Panc1 (cell line): ENCODE data around the gene LSS. TPM values are rescaled to one million over a fixed set of nuclear protein-coding genes. Genes with fewer than 3 reads are reported as not detected.

ENCODE experiments used
- ATAC-seq: fragments of 200-7000 bp; cut with Tn5 transposase; 2 replicates; pipeline ENCODE4 v1.9.1; 2020; ENCODE audit warnings: mild to moderate bottlenecking, moderate library complexity
- BruUV-seq: library from RNA; stranded (reverse); fragments of 400-500 nt; replicated peaks from 2 replicates; lab custom pipeline; 2021; lab: Mats Ljungman, UMichigan
- CTCF ChIA-PET: fragments of 300-600 bp; sonication (Branson Sonifier 250); formaldehyde crosslinking; loops from one replicate; lab custom pipeline; 2022; ENCODE audit warnings: antibody characterized with exemption; lab: Charles Lee
- POLR2A ChIA-PET: fragments of 300-600 bp; sonication (Branson Sonifier 250); formaldehyde crosslinking; loops from one replicate; lab custom pipeline; 2022; ENCODE audit warnings: antibody characterized with exemption; lab: Charles Lee
- DNase-seq: peaks from one replicate; pipeline ENCODE4 v3.0.0-alpha.2; 2010; ENCODE audit warnings: low read depth, low spot score
- H3K27ac ChIP-seq: 2 replicates; pipeline ENCODE4 v1.5.1; 2011; ENCODE audit warnings: mild to moderate bottlenecking, low read length, inconsistent platforms
- H3K27me3 ChIP-seq: fragments of 200-500 bp; sonication (Bioruptor generic); 2 replicates; pipeline ENCODE4 v1.6.0; 2014; ENCODE audit warnings: low read length, inconsistent platforms; ENCODE audit not compliant: control insufficient read depth, insufficient read depth
- H3K36me3 ChIP-seq: fragments of 200-500 bp; sonication (Bioruptor generic); 2 replicates; pipeline ENCODE4 v1.5.1; 2014; ENCODE audit warnings: inconsistent platforms, mild to moderate bottlenecking, low read length, moderate library complexity; ENCODE audit not compliant: control insufficient read depth, insufficient read depth
- H3K4me1 ChIP-seq: 2 replicates; pipeline ENCODE4 v1.5.1; 2011; ENCODE audit warnings: inconsistent platforms, mild to moderate bottlenecking, low read length, moderate library complexity; ENCODE audit not compliant: control insufficient read depth, insufficient read depth
- H3K4me3 ChIP-seq, 2 experiments: 2 replicates each; pipeline ENCODE4 v1.5.1; 2011 to 2012; ENCODE audit warnings: low read depth in 2 of 2, low read length in 2 of 2, mild to moderate bottlenecking in 2 of 2, inconsistent platforms in 1 of 2, moderate library complexity in 1 of 2
- H3K9me3 ChIP-seq: fragments of 200-500 bp; sonication (Bioruptor generic); 2 replicates; pipeline ENCODE4 v1.5.1; 2014; ENCODE audit warnings: low read depth, mild to moderate bottlenecking, inconsistent platforms, low read length, moderate library complexity; ENCODE audit not compliant: control insufficient read depth, insufficient read depth
- POLR2AphosphoS5 ChIP-seq: IDR thresholded peaks from 2 replicates; pipeline ENCODE4 v1.6.1; 2012; ENCODE audit warnings: mild to moderate bottlenecking, low read depth, low read length, moderate library complexity
- SIN3A ChIP-seq: IDR thresholded peaks from 2 replicates; pipeline ENCODE4 v1.6.1; 2012; ENCODE audit warnings: low read depth, mild to moderate bottlenecking, low read length, moderate library complexity, borderline replicate concordance; ENCODE audit not compliant: insufficient read depth
- TCF7L2 ChIP-seq: IDR thresholded peaks from 2 replicates; pipeline ENCODE4 v1.6.1; 2011; ENCODE audit warnings: mild to moderate bottlenecking, low read depth, low read length, inconsistent platforms
- in situ Hi-C: cut with HindIII; loops from 2 replicates; pipeline ENCODE4 v1.10.0; 2016; ENCODE audit warnings: low sequenced_read_pairs, low pct_unique_long_range_greater_than_20kb
- intact Hi-C: fragments of 100-400 bp; cut with micrococcal nuclease; formaldehyde crosslinking; loops from one replicate; pipeline ENCODE4 v1.10.0; 2022; ENCODE audit not compliant: unreplicated experiment
- total RNA-seq: library from RNA; stranded (reverse); gene quantifications from one replicate; pipeline ENCODE4 v1.2.1, GENCODE V29; 2021; ENCODE audit not compliant: unreplicated experiment
- TF ChIP-seq, protein P1 (sequence below), 2 experiments: IDR thresholded peaks; 2 replicates each; pipeline ENCODE4 v1.6.1; 2011 to 2012; ENCODE audit warnings: low read depth in 2 of 2, control low read depth in 1 of 2, low read length in 1 of 2, mild to moderate bottlenecking in 1 of 2, moderate library complexity in 1 of 2; ENCODE audit not compliant: insufficient read depth in 1 of 2
- TF ChIP-seq, protein P2 (sequence below): fragments of 450-650 bp; IDR thresholded peaks from 2 replicates; pipeline ENCODE4 v1.5.1; 2017; ENCODE audit warnings: mild to moderate bottlenecking

The LSS gene
- total RNA-seq, 1 experiment from 2014 or later, result 111 TPM

DNA sequence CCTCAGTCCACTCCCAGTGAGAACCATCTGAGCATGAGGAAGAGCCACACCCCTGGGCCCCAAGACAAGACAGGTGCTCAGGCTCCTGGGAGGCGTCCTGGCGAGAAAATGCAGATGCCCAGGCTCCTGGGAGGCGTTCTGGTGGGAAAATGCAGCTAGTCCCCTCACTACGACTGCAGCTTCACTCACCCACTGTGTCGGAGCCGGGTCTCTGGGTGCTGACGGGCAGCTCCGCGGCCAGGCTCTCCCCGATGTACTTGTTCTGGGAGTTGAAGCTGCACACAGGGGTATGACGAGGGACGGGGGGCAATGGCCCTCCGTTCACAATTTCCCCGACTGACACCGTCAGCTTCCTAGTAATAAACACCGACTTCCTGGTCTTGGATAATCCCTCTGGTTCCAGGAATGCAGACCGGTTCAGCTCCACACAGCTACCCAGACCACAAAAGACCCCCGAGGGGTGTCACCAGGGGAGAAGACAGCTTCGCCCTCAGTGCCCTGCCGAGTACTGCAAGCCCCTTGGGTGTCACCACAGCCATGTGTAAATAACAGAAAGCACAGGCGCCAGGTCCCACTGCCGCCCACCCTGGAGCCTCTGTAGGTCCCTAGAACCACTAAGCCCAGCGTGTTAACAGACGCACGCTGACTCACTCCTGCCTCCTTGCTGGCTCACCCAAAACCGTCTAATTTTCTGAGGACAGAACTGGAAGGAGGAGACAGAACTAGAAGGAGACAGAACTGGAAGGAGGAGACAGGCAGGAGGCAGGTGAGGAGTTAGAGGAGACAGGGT is 37.4 kb upstream of the LSS start:
- in situ Hi-C loops, result no loop called here
- no peaks in the 10 kb centered on the region for H3K9me3 ChIP-seq
- ChIA-PET POLR2A (no interaction called here), CTCF (no interaction called here)
- no peak overlapping the region for H3K4me3 ChIP-seq
- H3K4me1 ChIP-seq, result peaks cover 19% of the 10 kb centered on the region
- no peak for ATAC-seq
- BruUV-seq, result no TSS peak
- intact Hi-C loops, result no loop called here
- no peak overlapping the region for H3K27ac ChIP-seq
- peaks cover 2% of the 10 kb centered on the region for H3K36me3 ChIP-seq
- DNase-seq, result no peak
- TF ChIP-seq, protein P1, sequence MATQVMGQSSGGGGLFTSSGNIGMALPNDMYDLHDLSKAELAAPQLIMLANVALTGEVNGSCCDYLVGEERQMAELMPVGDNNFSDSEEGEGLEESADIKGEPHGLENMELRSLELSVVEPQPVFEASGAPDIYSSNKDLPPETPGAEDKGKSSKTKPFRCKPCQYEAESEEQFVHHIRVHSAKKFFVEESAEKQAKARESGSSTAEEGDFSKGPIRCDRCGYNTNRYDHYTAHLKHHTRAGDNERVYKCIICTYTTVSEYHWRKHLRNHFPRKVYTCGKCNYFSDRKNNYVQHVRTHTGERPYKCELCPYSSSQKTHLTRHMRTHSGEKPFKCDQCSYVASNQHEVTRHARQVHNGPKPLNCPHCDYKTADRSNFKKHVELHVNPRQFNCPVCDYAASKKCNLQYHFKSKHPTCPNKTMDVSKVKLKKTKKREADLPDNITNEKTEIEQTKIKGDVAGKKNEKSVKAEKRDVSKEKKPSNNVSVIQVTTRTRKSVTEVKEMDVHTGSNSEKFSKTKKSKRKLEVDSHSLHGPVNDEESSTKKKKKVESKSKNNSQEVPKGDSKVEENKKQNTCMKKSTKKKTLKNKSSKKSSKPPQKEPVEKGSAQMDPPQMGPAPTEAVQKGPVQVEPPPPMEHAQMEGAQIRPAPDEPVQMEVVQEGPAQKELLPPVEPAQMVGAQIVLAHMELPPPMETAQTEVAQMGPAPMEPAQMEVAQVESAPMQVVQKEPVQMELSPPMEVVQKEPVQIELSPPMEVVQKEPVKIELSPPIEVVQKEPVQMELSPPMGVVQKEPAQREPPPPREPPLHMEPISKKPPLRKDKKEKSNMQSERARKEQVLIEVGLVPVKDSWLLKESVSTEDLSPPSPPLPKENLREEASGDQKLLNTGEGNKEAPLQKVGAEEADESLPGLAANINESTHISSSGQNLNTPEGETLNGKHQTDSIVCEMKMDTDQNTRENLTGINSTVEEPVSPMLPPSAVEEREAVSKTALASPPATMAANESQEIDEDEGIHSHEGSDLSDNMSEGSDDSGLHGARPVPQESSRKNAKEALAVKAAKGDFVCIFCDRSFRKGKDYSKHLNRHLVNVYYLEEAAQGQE (IDR thresholded peaks at IDR 0.05; ENCODE audit: insufficient read depth in 1 of 2, low read depth in 2 of 2, low read length in 1 of 2), result no peak
- TF ChIP-seq POLR2AphosphoS5 (no peak), SIN3A (no peak), TCF7L2 (no peak)
- TF ChIP-seq, protein P2, sequence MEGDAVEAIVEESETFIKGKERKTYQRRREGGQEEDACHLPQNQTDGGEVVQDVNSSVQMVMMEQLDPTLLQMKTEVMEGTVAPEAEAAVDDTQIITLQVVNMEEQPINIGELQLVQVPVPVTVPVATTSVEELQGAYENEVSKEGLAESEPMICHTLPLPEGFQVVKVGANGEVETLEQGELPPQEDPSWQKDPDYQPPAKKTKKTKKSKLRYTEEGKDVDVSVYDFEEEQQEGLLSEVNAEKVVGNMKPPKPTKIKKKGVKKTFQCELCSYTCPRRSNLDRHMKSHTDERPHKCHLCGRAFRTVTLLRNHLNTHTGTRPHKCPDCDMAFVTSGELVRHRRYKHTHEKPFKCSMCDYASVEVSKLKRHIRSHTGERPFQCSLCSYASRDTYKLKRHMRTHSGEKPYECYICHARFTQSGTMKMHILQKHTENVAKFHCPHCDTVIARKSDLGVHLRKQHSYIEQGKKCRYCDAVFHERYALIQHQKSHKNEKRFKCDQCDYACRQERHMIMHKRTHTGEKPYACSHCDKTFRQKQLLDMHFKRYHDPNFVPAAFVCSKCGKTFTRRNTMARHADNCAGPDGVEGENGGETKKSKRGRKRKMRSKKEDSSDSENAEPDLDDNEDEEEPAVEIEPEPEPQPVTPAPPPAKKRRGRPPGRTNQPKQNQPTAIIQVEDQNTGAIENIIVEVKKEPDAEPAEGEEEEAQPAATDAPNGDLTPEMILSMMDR, result no peak
- H3K27me3 ChIP-seq, result no peaks in the 10 kb centered on the region

DNA sequence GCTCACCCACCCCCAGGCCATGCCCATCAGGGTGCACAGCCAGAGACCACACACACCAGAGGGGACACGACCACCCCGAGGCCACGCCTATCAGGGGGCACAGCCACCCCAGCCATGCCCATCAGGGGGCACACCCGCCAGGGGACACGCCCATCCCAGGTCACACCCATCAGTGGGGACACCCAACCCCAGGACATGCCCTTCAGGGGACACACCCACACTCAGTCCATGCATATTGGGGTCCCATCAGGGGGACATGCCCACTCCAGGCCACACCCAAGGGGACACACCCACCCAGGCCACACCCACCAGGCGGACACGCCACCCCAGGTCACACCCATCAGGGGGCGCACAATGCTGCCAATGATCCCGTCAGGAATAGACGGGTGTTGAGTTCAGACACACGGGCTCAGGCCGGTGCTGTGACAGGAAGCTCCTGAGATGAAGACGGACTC is 36.1 kb upstream of the LSS start:
- BruUV-seq, result no TSS peak
- in situ Hi-C loops (no loop called here), intact Hi-C loops (no loop called here)
- ChIA-PET POLR2A (no interaction called here), CTCF (no interaction called here)
- TF ChIP-seq, protein P2, result no peak
- TF ChIP-seq POLR2AphosphoS5 (no peak), TCF7L2 (no peak), SIN3A (no peak)
- TF ChIP-seq, protein P1 (IDR thresholded peaks at IDR 0.05; ENCODE audit: insufficient read depth in 1 of 2, low read depth in 2 of 2, low read length in 1 of 2), result no peak
- H3K4me3 ChIP-seq, result no peak overlapping the region
- DNase-seq, result no peak
- no peaks in the 10 kb centered on the region for H3K27me3 ChIP-seq
- H3K4me1 ChIP-seq, result peaks cover 10% of the 10 kb centered on the region
- no peak overlapping the region for H3K27ac ChIP-seq
- no peak for ATAC-seq
- no peaks in the 10 kb centered on the region for H3K9me3 ChIP-seq
- H3K36me3 ChIP-seq, result peaks cover 3% of the 10 kb centered on the region
